GM12878 (cell line): Measurements from ENCODE around the gene BCORL1. TPM values are rescaled to one million over a fixed set of nuclear protein-coding genes. Genes with fewer than 3 reads are reported as not detected.

Experiments
- ASH2L ChIP-seq: fragments of 300-600, 200-600 bp; sonication (generic); IDR thresholded peaks from 2 replicates; pipeline ENCODE4 v1.6.1; 2017; ENCODE audit warnings: low read depth, mild to moderate bottlenecking, borderline replicate concordance
- ATF7 ChIP-seq: fragments of 450-650 bp; IDR thresholded peaks from 2 replicates; pipeline ENCODE4 v1.6.1; 2016; ENCODE audit warnings: low read depth, mild to moderate bottlenecking
- BACH1 ChIP-seq: fragments of 450-650 bp; IDR thresholded peaks from 2 replicates; pipeline ENCODE4 v1.6.1; 2017; ENCODE audit warnings: mild to moderate bottlenecking, borderline replicate concordance
- BRCA1 ChIP-seq: IDR thresholded peaks from 2 replicates; pipeline ENCODE4 v1.6.1; 2011; ENCODE audit warnings: low read depth, low read length, improper control_type of control experiment
- CBX5 ChIP-seq: sonication (generic); IDR thresholded peaks from 2 replicates; pipeline ENCODE4 v1.6.1; 2016; ENCODE audit warnings: low read depth, moderate library complexity, mild to moderate bottlenecking, inconsistent platforms
- ELK1 ChIP-seq: IDR thresholded peaks from 2 replicates; pipeline ENCODE4 v1.6.1; 2012; ENCODE audit warnings: low read depth, low read length, improper control_type of control experiment
- GATAD2B ChIP-seq: fragments of 450-650 bp; conservative IDR thresholded peaks from 2 replicates; pipeline ENCODE4 v1.6.1; 2017; ENCODE audit warnings: low read depth, mild to moderate bottlenecking, moderate library complexity
- HCFC1 ChIP-seq: fragments of 150-350 bp; IDR thresholded peaks from 2 replicates; pipeline ENCODE4 v1.6.1; 2014; ENCODE audit warnings: low read length
- IKZF2 ChIP-seq, 2 experiments: fragments of 450-650 bp; IDR thresholded peaks; 2 replicates each; pipeline ENCODE4 v1.6.1; 2017; ENCODE audit warnings: mild to moderate bottlenecking in 2 of 2, moderate library complexity in 2 of 2
- IRF3 ChIP-seq: fragments of 450-650 bp; IDR thresholded peaks from 2 replicates; pipeline ENCODE4 v1.6.1; 2014; ENCODE audit warnings: mild to moderate bottlenecking
- KAT2A ChIP-seq: conservative IDR thresholded peaks from 2 replicates; pipeline ENCODE4 v1.6.1; 2011; ENCODE audit warnings: low read depth, low read length; ENCODE audit not compliant: control insufficient read depth
- LARP7 ChIP-seq: fragments of 450-650 bp; IDR thresholded peaks from 2 replicates; pipeline ENCODE4 v1.6.1; 2017; ENCODE audit warnings: mild to moderate bottlenecking
- MEF2B ChIP-seq: fragments of 450-650 bp; IDR thresholded peaks from 2 replicates; pipeline ENCODE4 v1.6.1; 2018; ENCODE audit warnings: mild to moderate bottlenecking, moderate library complexity; ENCODE audit not compliant: partially characterized antibody, poor library complexity, severe bottlenecking
- MXI1 ChIP-seq: fragments of 150-350 bp; IDR thresholded peaks from 2 replicates; pipeline ENCODE4 v1.6.1; 2011; ENCODE audit warnings: low read depth, mild to moderate bottlenecking, inconsistent platforms, low read length, improper control_type of control experiment
- NFIC ChIP-seq: IDR thresholded peaks from 2 replicates; pipeline ENCODE4 v1.6.1; 2012; ENCODE audit warnings: low read depth, mild to moderate bottlenecking, inconsistent platforms, low read length, moderate library complexity
- PAX5 ChIP-seq: IDR thresholded peaks from 2 replicates; pipeline ENCODE4 v1.6.1; 2011; ENCODE audit warnings: low read depth, low read length, borderline replicate concordance
- POLR2A ChIP-seq: IDR thresholded peaks from 2 replicates; pipeline ENCODE4 v1.6.1; 2011; ENCODE audit warnings: low read depth, mild to moderate bottlenecking, low read length
- RAD21 ChIP-seq: IDR thresholded peaks from 2 replicates; pipeline ENCODE4 v1.6.1; 2011; ENCODE audit warnings: mild to moderate bottlenecking, low read depth, low read length, moderate library complexity; ENCODE audit not compliant: insufficient read depth
- RAD51 ChIP-seq: fragments of 450-650 bp; IDR thresholded peaks from 2 replicates; pipeline ENCODE4 v1.6.1; 2016; ENCODE audit warnings: moderate library complexity, mild to moderate bottlenecking, inconsistent platforms
- RELB ChIP-seq: fragments of 450-650 bp; IDR thresholded peaks from 2 replicates; pipeline ENCODE4 v1.6.1; 2017; ENCODE audit warnings: low read depth, mild to moderate bottlenecking, moderate library complexity
- YBX1 ChIP-seq: fragments of 450-650 bp; IDR thresholded peaks from 2 replicates; pipeline ENCODE4 v1.6.1; 2016; ENCODE audit warnings: antibody characterized with exemption
- ZBTB4 ChIP-seq: fragments of 450-650 bp; formaldehyde crosslinking; IDR thresholded peaks from 2 replicates; pipeline ENCODE4 v1.4.0; 2022; ENCODE audit warnings: mild to moderate bottlenecking, moderate library complexity
- ZNF274 ChIP-seq: IDR thresholded peaks from one replicate; pipeline ENCODE4 v1.8.0; 2011; ENCODE audit not compliant: insufficient read length, insufficient read depth
- polyA plus RNA-seq, 11 experiments: library from polyadenylated mRNA; depleted of rRNA in 4 of 11; unstranded in 6 of 11; stranded (reverse) in 5 of 11; fragments of >200 nt; fragmentation: Nextera tagmentation in 4 of 11; fragmentation: Illumina TruSeq in 1 of 11; extraction: Ambion mirVana in 4 of 11; extraction: Trizol in 1 of 11; gene quantifications; 1 replicate in 1 of 11; 2 replicates in 10 of 11; pipeline versions ENCODE4 v1.2.1 to v1.2.3, GENCODE V29; 2011 to 2016; ENCODE audit warnings: inconsistent platforms in 2 of 11, missing spikeins in 2 of 11, low read depth in 1 of 11
- total RNA-seq, 4 experiments: library from RNA; depleted of rRNA in 3 of 4; stranded (reverse); fragments of >200 nt in 3 of 4; fragmentation: Illumina TruSeq in 1 of 4; extraction: Trizol in 1 of 4; gene quantifications; 2 replicates each; pipeline versions ENCODE4 v1.2.1 to v1.2.3, GENCODE V29; 2013 to 2021

The BCORL1 gene
- total and polyA plus RNA-seq, 10 of the 15 experiments (the other 5 are each of a cell fraction or from before 2014, with no cell fraction given), result 0.16 to 7.2 (median 0.94) TPM

- peak; percentile 44; the same call in 1 of the 2 replicates for TF ChIP-seq RELB
- no peak for TF ChIP-seq ASH2L
- no peak for TF ChIP-seq YBX1
- TF ChIP-seq ELK1, result no peak
- peak; percentile 24; the same call in 1 of the 2 replicates for TF ChIP-seq POLR2A
- no peak for TF ChIP-seq IRF3
- no peak for TF ChIP-seq ZNF274
- no peak for TF ChIP-seq LARP7
- peak; percentile 64 to 67 for TF ChIP-seq IKZF2 (IDR thresholded peaks at IDR 0.05)
- peak; percentile 51; the same call in 1 of the 2 replicates for TF ChIP-seq GATAD2B
- TF ChIP-seq ZBTB4 (CRISPR knock-in tag), result no peak
- TF ChIP-seq BACH1, result 0 out of 2 replicates have a peak, but pooled peaks have one; percentile 29
- no peak for TF ChIP-seq NFIC
- peak; percentile 28 for TF ChIP-seq MEF2B
- no peak for TF ChIP-seq KAT2A
- TF ChIP-seq ATF7, result peak; percentile 59; the same call in 1 of the 2 replicates
- peak; percentile 69 for TF ChIP-seq RAD51
- TF ChIP-seq CBX5, result no peak
- TF ChIP-seq RAD21, result peak; percentile 62
- TF ChIP-seq MXI1, result peak; percentile 71
- TF ChIP-seq BRCA1, result no peak
- no peak for TF ChIP-seq HCFC1
- no peak for TF ChIP-seq PAX5
Measured at GRCh38 chrX:130082244-130083106, 100.0 kb downstream of the BCORL1 start (continued).
